Coronary artery (tissue), 2 donors: ENCODE results near the gene BRCA2.

Experiments
- DNase-seq: peaks from one replicate; pipeline ENCODE4 v3.0.0-alpha.2; 2017; ENCODE audit warnings: low spot score
- H3K27ac ChIP-seq, 2 donors: fragments of 200-600 bp; sonication (generic); one replicate each; pipeline ENCODE4 v1.5.1; 2016 to 2019
- H3K4me3 ChIP-seq: fragments of 200-600 bp; sonication (generic); 2 replicates; pipeline ENCODE4 v1.5.1; 2016; ENCODE audit warnings: mild to moderate bottlenecking, moderate library complexity
- TF ChIP-seq, protein P1 (sequence below): fragments of 200-600 bp; sonication (generic); IDR thresholded peaks from one replicate; pipeline ENCODE4 v1.5.1; 2019; ENCODE audit warnings: antibody characterized with exemption

The BRCA2 gene

DNA sequence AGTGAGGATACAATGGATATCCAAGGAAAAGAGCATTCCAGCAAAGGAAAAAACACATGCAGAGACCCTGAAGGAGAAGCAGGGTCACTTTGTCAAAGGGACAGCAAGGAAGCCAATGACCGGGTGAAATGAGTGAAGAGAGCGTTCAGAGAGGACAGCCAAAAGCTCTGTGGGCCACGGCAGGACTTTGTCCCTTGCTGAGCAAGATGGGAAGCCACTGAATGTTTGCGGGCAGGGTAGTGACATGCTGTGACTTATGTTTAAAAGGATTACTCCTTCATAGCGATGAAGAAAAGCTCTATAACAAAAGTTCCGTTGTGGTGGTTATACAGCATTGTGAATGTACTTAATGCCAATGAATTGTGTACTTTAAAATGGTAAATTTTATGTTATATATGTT lies 16.6 kb upstream of the BRCA2 start:
- DNase-seq, result no peak
- Histone ChIP-seq H3K27ac (no peak overlapping the region), H3K4me3 (no peak overlapping the region)
- TF ChIP-seq, protein P1, sequence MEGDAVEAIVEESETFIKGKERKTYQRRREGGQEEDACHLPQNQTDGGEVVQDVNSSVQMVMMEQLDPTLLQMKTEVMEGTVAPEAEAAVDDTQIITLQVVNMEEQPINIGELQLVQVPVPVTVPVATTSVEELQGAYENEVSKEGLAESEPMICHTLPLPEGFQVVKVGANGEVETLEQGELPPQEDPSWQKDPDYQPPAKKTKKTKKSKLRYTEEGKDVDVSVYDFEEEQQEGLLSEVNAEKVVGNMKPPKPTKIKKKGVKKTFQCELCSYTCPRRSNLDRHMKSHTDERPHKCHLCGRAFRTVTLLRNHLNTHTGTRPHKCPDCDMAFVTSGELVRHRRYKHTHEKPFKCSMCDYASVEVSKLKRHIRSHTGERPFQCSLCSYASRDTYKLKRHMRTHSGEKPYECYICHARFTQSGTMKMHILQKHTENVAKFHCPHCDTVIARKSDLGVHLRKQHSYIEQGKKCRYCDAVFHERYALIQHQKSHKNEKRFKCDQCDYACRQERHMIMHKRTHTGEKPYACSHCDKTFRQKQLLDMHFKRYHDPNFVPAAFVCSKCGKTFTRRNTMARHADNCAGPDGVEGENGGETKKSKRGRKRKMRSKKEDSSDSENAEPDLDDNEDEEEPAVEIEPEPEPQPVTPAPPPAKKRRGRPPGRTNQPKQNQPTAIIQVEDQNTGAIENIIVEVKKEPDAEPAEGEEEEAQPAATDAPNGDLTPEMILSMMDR, result no peak

DNA sequence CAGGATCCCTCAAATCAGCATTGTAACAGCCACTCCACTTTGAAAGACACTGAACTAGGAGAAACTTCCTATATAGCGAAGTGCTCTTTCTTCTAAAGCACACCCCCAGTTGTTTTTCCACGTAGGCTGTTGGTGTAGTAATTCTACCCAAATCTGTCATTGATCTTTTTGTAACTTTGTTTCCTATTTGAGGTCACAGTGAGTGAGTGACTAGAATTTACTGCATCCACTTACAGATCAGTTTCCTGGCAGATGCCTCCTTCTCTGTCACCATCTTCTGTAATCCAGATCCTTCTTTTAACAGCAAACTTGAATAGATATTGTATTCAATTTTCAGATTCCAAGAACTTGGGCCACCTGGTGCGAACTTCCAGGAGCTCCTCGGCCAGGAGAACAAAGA lies 15.4 kb upstream of the BRCA2 start:
- DNase-seq, result no peak

DNA sequence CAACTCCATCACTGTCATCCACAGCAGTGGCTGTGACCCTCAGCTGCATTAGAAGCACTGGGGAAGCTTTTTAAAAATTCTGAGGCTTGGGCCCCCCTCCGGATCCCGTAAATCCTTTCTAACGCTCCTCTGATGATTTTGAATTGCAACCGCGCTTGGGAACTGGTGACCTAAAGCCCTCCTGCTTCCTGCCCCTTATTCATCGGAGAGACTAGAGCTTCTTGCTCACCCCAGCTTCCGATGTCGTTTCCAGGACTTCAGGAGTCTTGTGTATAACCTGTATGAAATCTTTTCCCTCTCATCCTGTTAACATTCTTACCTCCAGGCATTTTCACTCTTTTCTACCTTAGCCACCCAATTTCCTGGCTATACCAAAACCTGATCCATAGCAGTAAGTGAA lies 14.9 kb upstream of the BRCA2 start:
- TF ChIP-seq, protein P1, result no peak
- H3K27ac ChIP-seq, result no peak overlapping the region
- no peak overlapping the region for H3K4me3 ChIP-seq
- DNase-seq, result no peak

More for the DNA sequence above, 15.4 kb upstream of the BRCA2 start:
- TF ChIP-seq, protein P1, result no peak
- Histone ChIP-seq H3K4me3 (no peak overlapping the region), H3K27ac (no peak overlapping the region)

DNA sequence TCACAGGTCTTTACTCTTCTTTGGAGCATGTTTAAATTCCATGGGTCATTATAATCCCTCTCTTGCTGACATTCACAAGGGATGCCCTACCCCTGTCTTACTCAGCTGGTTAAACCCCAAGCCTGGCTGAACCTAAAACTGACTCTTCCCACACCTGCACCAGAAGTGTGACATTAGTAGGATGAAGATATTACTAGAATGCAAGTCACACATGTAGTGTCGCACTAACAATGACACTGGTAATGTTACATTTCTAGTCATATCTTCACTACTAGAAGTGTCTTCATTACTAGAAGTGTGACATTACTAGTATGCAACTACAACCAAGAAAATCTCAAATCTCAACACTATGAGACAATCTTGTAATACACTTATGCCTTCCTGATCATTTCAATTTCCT lies 14.4 kb upstream of the BRCA2 start:
- H3K27ac ChIP-seq, result no peak overlapping the region
- no peak for DNase-seq
- TF ChIP-seq, protein P1, result no peak
- no peak overlapping the region for H3K4me3 ChIP-seq

DNA sequence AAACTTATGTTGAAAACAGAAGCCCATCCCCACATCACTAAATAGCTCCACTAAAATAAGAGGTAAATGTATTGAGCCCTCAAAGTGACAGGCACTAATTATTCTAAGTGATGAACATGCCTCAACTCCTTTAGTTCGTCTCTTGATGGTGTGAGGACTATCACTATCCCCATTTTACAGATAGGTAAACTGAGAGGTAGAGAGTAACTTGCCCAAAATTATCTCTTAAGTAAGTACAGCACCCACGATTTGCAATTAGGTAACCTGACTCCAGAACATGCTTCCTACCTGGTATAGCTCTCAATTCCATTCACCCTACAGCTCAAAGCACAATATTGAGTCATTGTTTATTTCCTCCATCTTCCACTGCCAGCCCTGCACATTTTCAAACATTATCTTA lies 12.8 kb upstream of the BRCA2 start:
- no peak for DNase-seq
- TF ChIP-seq, protein P1, result no peak
- H3K27ac ChIP-seq, result no peak overlapping the region
- H3K4me3 ChIP-seq, result no peak overlapping the region

DNA sequence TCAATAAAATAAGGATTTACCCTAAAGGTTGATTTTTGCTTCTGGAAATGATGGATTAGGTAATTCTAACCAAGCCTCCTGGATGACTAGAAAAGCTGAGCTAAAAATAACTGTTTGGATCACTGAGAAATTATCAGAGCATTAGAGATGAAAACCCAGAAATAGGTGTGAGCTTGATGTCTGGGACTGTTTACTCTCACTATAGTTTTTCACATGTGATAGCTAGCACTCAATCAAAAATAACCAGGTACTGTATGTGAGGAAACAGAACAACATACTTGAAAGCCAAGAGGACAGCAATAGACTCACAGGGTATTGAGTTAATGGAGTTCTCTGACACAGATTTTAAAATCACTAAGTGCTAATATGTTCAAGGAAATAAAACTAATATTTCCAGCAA lies 9.7 kb upstream of the BRCA2 start:
- TF ChIP-seq, protein P1, result no peak

DNA sequence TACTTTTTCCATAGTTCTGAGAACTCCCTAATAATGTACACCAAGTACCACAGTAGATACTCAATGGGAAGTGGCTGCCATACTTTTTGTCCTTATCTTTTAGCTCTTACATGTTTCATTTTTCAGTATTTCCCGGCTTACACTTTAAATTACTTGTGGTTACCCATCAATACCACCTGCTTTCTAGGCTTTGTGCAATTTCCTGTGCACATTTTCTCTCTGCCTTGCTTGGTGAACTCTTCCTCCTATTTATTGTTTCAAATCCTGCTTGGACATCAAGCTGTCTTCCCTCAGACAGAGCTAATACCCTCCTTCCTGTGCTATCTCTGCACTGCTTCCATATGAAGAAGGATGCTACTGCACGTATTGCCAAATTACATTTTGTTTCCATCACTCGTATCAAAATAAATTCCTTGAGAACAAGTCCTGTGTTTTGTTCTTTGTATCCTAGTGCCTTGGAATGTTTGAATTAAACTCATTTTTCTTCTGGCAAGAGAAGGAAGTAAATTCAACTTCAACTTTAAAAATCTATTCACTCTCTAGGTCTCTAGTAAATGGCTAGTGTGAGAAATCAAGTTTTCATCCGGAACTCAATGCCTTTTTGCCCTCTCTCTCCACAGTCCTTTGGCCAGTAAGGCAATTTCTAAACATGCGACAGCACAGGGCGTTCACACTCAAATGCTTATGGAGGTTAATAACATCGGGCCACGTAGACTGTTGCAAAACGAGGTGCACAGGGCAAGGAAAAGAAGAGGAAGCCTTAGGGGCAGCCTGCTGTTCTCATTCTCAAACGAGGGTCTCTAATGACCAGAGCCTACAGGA lies 5.8 kb upstream of the BRCA2 start:
- TF ChIP-seq, protein P1, result no peak
- H3K4me3 ChIP-seq, result peak overlapping the region; percentile 49
- DNase-seq, result no peak
- peak overlapping the region in 1 of 2 donors; percentile 17 for H3K27ac ChIP-seq

More for the DNA sequence above, 9.7 kb upstream of the BRCA2 start:
- no peak overlapping the region for H3K27ac ChIP-seq
- DNase-seq, result no peak
- no peak overlapping the region for H3K4me3 ChIP-seq
